ENCODE results near the gene ANO7.

The ANO7 gene

DNA sequence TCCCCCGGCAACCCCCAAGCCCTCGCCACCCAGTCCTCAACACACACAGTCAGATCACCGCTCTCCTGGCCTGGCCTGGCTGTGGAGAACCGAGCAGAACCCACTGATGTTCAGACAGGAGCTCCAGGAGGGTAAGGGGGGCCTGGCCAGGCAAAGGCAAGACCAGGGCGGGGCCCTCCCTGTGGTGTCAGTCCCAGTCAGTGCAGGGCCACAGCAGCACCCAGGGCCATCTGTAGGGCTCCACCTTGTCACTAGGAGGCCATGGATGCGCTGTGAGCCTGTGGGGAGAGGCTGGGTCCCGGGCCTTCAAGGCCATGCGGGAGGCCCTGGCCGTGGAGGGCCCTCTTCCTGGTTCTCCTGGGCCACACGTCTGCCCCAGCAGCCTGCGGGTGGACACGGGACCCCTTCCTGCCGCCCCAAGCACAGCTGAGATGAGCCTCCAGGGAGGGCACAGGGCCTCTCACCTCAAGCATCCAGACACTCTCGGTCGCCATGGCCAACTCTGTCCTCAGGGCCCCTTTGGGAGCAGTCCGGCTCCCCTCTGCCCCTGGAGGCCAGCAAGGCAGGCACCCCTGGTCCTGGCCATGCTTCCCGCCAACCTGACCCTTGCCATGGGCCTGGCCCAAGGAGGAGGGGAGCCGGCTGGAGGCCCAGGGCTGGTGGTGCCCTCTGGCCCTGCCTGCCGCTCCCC lies 2.0 kb downstream of the ANO7 start:
- H3K4me2 ChIP-seq (ENCODE audit: low read length) = no peak overlapping the region
- no peaks in the 10 kb centered on the region for H3K9me2 ChIP-seq (replicated peaks; ENCODE audit: control insufficient read depth, low read length)
- H3F3A ChIP-seq (ENCODE audit: control insufficient read depth, insufficient read depth) = no peaks in the 10 kb centered on the region
- H3K79me2 ChIP-seq (ENCODE audit: control insufficient read depth, low read length) = no peaks in the 10 kb centered on the region
- TF ChIP-seq, protein P1, sequence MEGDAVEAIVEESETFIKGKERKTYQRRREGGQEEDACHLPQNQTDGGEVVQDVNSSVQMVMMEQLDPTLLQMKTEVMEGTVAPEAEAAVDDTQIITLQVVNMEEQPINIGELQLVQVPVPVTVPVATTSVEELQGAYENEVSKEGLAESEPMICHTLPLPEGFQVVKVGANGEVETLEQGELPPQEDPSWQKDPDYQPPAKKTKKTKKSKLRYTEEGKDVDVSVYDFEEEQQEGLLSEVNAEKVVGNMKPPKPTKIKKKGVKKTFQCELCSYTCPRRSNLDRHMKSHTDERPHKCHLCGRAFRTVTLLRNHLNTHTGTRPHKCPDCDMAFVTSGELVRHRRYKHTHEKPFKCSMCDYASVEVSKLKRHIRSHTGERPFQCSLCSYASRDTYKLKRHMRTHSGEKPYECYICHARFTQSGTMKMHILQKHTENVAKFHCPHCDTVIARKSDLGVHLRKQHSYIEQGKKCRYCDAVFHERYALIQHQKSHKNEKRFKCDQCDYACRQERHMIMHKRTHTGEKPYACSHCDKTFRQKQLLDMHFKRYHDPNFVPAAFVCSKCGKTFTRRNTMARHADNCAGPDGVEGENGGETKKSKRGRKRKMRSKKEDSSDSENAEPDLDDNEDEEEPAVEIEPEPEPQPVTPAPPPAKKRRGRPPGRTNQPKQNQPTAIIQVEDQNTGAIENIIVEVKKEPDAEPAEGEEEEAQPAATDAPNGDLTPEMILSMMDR (IDR thresholded peaks at IDR 0.05; ENCODE audit: low read depth, low read length, poor library complexity, severe bottlenecking) = no peak
- no peak for TF ChIP-seq EZH2phosphoT487 (IDR thresholded peaks at IDR 0.05; ENCODE audit: borderline replicate concordance, low read length)
- H3K27me3 ChIP-seq (ENCODE audit: control insufficient read depth, low read length) = peaks cover 3% of the 10 kb centered on the region; the same call in 1 of the 2 replicates
- no peaks in the 10 kb centered on the region for H3K36me3 ChIP-seq (ENCODE audit: control insufficient read depth, low read length)
- H4K20me1 ChIP-seq (ENCODE audit: control insufficient read depth, insufficient read depth, low read depth, low read length) = no peaks in the 10 kb centered on the region
- H3K4me3 ChIP-seq (ENCODE audit: low read length) = no peak overlapping the region
- peaks cover 12% of the 10 kb centered on the region for H3K4me1 ChIP-seq (ENCODE audit: control insufficient read depth, low read length)
- H3K9me3 ChIP-seq (ENCODE audit: control insufficient read depth, insufficient read depth, low read length) = no peaks in the 10 kb centered on the region
- no peak overlapping the region for H3K27ac ChIP-seq (ENCODE audit: low read depth, low read length)

DNA sequence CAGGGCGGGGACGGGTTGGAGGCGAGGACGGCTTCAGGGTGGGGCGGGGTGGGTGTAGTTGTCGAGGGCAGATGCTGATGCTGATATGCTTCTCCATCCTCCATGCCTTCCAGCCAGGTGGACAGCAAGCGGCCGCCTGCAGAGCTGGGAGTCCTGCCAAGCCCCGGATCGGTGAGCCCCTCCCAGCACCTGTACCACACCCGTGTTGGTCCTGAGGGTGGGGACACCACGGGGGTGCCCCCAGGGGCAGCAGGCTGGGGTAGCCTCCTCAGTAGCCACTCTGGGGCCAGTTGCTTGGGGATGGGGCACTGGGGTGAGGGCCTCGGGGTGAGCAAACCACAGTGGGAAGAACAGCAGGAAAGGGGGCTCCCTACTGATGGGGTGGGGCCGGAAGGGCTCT lies 2.6 kb downstream of the ANO7 start:
- no peak overlapping the region for H3K27ac ChIP-seq (ENCODE audit: low read depth, low read length)
- TF ChIP-seq EZH2phosphoT487 (IDR thresholded peaks at IDR 0.05; ENCODE audit: borderline replicate concordance, low read length) = no peak
- TF ChIP-seq, protein P1 (IDR thresholded peaks at IDR 0.05; ENCODE audit: low read depth, low read length, poor library complexity, severe bottlenecking) = no peak
- H3K4me1 ChIP-seq (ENCODE audit: control insufficient read depth, low read length) = peaks cover 12% of the 10 kb centered on the region
- H3K79me2 ChIP-seq (ENCODE audit: control insufficient read depth, low read length) = no peaks in the 10 kb centered on the region
- no peak overlapping the region for H3K4me2 ChIP-seq (ENCODE audit: low read length)
- H3K9me2 ChIP-seq (replicated peaks; ENCODE audit: control insufficient read depth, low read length) = no peaks in the 10 kb centered on the region
- H3K36me3 ChIP-seq (ENCODE audit: control insufficient read depth, low read length) = no peaks in the 10 kb centered on the region
- peaks cover 3% of the 10 kb centered on the region; the same call in 1 of the 2 replicates for H3K27me3 ChIP-seq (ENCODE audit: control insufficient read depth, low read length)
- no peak overlapping the region for H3K4me3 ChIP-seq (ENCODE audit: low read length)
- no peaks in the 10 kb centered on the region for H3F3A ChIP-seq (ENCODE audit: control insufficient read depth, insufficient read depth)
- no peaks in the 10 kb centered on the region for H3K9me3 ChIP-seq (ENCODE audit: control insufficient read depth, insufficient read depth, low read length)
- H4K20me1 ChIP-seq (ENCODE audit: control insufficient read depth, insufficient read depth, low read depth, low read length) = no peaks in the 10 kb centered on the region

DNA sequence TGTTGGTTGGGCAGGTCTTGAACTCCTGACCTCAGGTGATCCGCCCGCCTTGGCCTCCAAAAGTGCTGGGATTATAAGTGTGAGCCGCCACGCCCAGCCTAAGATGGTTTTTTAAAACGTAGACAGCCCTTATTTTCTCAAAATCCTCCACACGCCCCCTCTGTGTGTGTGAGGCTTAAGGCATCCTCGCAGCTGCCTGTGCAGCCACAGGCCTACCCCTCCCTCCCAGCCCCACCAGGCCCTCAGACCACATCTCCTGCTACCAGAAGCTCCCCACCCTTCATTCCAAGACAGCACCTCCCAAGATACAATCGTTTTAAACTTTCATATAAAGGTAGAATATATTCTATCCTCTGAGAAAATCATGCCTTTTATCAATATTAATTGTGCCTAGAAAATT lies 4.8 kb downstream of the ANO7 start:
- Histone ChIP-seq H3K9me2 (replicated peaks; ENCODE audit: control insufficient read depth, low read length) (no peaks in the 10 kb centered on the region), H3K36me3 (ENCODE audit: control insufficient read depth, low read length) (no peaks in the 10 kb centered on the region), H3K79me2 (ENCODE audit: control insufficient read depth, low read length) (no peaks in the 10 kb centered on the region), H3K27me3 (ENCODE audit: control insufficient read depth, low read length) (no peaks in the 10 kb centered on the region), H3K4me2 (ENCODE audit: low read length) (no peak overlapping the region), H3F3A (ENCODE audit: control insufficient read depth, insufficient read depth) (no peaks in the 10 kb centered on the region), H3K4me1 (ENCODE audit: control insufficient read depth, low read length) (peaks cover 5% of the 10 kb centered on the region), H3K4me3 (ENCODE audit: low read length) (no peak overlapping the region), H3K27ac (ENCODE audit: low read depth, low read length) (no peak overlapping the region), H4K20me1 (ENCODE audit: control insufficient read depth, insufficient read depth, low read depth, low read length) (no peaks in the 10 kb centered on the region), H3K9me3 (ENCODE audit: control insufficient read depth, insufficient read depth, low read length) (no peaks in the 10 kb centered on the region)
- TF ChIP-seq, protein P1 (IDR thresholded peaks at IDR 0.05; ENCODE audit: low read depth, low read length, poor library complexity, severe bottlenecking) = no peak
- no peak for TF ChIP-seq EZH2phosphoT487 (IDR thresholded peaks at IDR 0.05; ENCODE audit: borderline replicate concordance, low read length)

Data from DOHH2 (cell line).